B cell (primary cell): ENCODE results near the gene BLOC1S2. TPM values are rescaled to one million over a fixed set of nuclear protein-coding genes. Genes with fewer than 3 reads are reported as not detected.

ENCODE experiments used
- ATAC-seq: fragments of 200-7000 bp; cut with Tn5 transposase; one replicate; pipeline ENCODE4 v1.10.0; 2021; ENCODE audit warnings: low read depth, mild to moderate bottlenecking, moderate number of reproducible peaks, moderate library complexity
- CTCF ChIA-PET: fragments of 350-600 bp; sonication (Branson Sonifier 250); formaldehyde crosslinking; loops from one replicate; lab custom pipeline; 2021; ENCODE audit warnings: antibody characterized with exemption, inconsistent platforms; lab: Charles Lee
- POLR2A ChIA-PET: fragments of 350-600 bp; sonication (Branson Sonifier 250); formaldehyde crosslinking; loops from one replicate; lab custom pipeline; 2021; ENCODE audit warnings: antibody characterized with exemption; lab: Charles Lee
- DNase-seq: peaks from one replicate; pipeline ENCODE4 v3.0.0; 2013
- H2AFZ ChIP-seq: 2 replicates; pipeline ENCODE4 v1.6.1; 2012; ENCODE audit warnings: mild to moderate bottlenecking, low read depth, low read length; ENCODE audit not compliant: insufficient read depth, poor library complexity, severe bottlenecking
- H3K27ac ChIP-seq, 2 donors: 1 replicate in 1 of 2; 2 replicates in 1 of 2; pipeline ENCODE4 v1.5.1; 2012 to 2013; ENCODE audit warnings: low read length in 2 of 2, mild to moderate bottlenecking in 2 of 2, moderate library complexity in 1 of 2
- H3K27me3 ChIP-seq, 4 experiments: fragments of 200-600 bp in 1 of 4; sonication (generic) in 1 of 4; replicated peaks in 1 of 4; 1 replicate in 2 of 4; 2 replicates in 2 of 4; pipeline versions ENCODE4 v1.6.1 to v1.7.0; 2013 to 2016; ENCODE audit warnings: low read length in 3 of 4, mild to moderate bottlenecking in 2 of 4, mixed read lengths in 1 of 4, moderate library complexity in 1 of 4; ENCODE audit not compliant: insufficient read depth in 4 of 4, control insufficient read depth in 3 of 4; ENCODE audit errors: control extremely low read depth in 1 of 4
- H3K36me3 ChIP-seq, 2 experiments: replicated peaks in 1 of 2; 1 replicate in 1 of 2; 2 replicates in 1 of 2; pipeline versions ENCODE4 v1.6.1 to v1.7.1; 2013; ENCODE audit warnings: low read length in 1 of 2; ENCODE audit not compliant: insufficient read depth in 2 of 2, control insufficient read depth in 1 of 2; ENCODE audit errors: control extremely low read depth in 1 of 2, extremely low read depth in 1 of 2
- H3K4me1 ChIP-seq, 2 donors: fragments of 200-600 bp in 1 of 2; sonication (generic) in 1 of 2; 1 replicate in 1 of 2; 2 replicates in 1 of 2; pipeline versions ENCODE4 v1.5.1 to v1.6.1; 2013 to 2017; ENCODE audit warnings: low read length in 2 of 2; ENCODE audit not compliant: control insufficient read depth in 2 of 2, insufficient read depth in 2 of 2
- H3K4me2 ChIP-seq: replicated peaks from 2 replicates; pipeline ENCODE3; 2012; ENCODE audit warnings: mild to moderate bottlenecking, low read depth, low read length; ENCODE audit not compliant: poor library complexity, severe bottlenecking
- H3K4me3 ChIP-seq, 5 experiments: fragments of 200-600 bp in 1 of 5; sonication (generic) in 1 of 5; 1 replicate in 3 of 5; 2 replicates in 2 of 5; pipeline versions ENCODE4 v1.5.1 to v1.7.0; 2011 to 2016; ENCODE audit warnings: low read length in 4 of 5, mild to moderate bottlenecking in 4 of 5, low read depth in 2 of 5, control low read depth in 1 of 5, moderate library complexity in 1 of 5; ENCODE audit not compliant: insufficient read depth in 1 of 5; ENCODE audit errors: control extremely low read depth in 1 of 5, extremely low read depth in 1 of 5
- H3K79me2 ChIP-seq: fragments of 200-600 bp; sonication (generic); one replicate; pipeline ENCODE4 v1.6.0; 2016; ENCODE audit warnings: low read length; ENCODE audit not compliant: control insufficient read depth, insufficient read depth
- H3K9ac ChIP-seq: fragments of 200-600 bp; sonication (generic); 2 replicates; pipeline ENCODE4 v1.6.1; 2017; ENCODE audit warnings: mild to moderate bottlenecking, low read length, moderate library complexity
- H3K9me3 ChIP-seq, 3 donors: one replicate each; pipeline versions ENCODE4 v1.6.1 to v1.7.1; 2013; ENCODE audit warnings: low read length in 2 of 3; ENCODE audit not compliant: control insufficient read depth in 2 of 3, insufficient read depth in 1 of 3; ENCODE audit errors: control extremely low read depth in 1 of 3
- H4K20me1 ChIP-seq: 2 replicates; pipeline ENCODE4 v1.6.0; 2012; ENCODE audit warnings: mild to moderate bottlenecking, low read length; ENCODE audit not compliant: insufficient read depth, control insufficient read depth, poor library complexity, severe bottlenecking
- H3K27ac Mint-ChIP-seq: one replicate; pipeline ENCODE4 v1.8.0; 2021; ENCODE audit warnings: mixed read lengths
- H3K27me3 Mint-ChIP-seq: one replicate; pipeline ENCODE4 v1.8.0; 2021; ENCODE audit warnings: mixed read lengths
- H3K4me1 Mint-ChIP-seq: one replicate; pipeline ENCODE4 v1.8.0; 2021; ENCODE audit warnings: mixed read lengths
- H3K4me3 Mint-ChIP-seq: one replicate; pipeline ENCODE4 v1.8.0; 2021; ENCODE audit warnings: mixed read lengths
- H3K9me3 Mint-ChIP-seq: one replicate; pipeline ENCODE4 v1.8.0; 2022; ENCODE audit warnings: mixed read lengths; ENCODE audit not compliant: insufficient read depth
- CTCF ChIP-seq: fragments of 200-600 bp; IDR thresholded peaks from one replicate; pipeline ENCODE4 v1.8.0; 2022; ENCODE audit warnings: antibody characterized with exemption, mild to moderate bottlenecking
- EZH2 ChIP-seq: IDR thresholded peaks from 2 replicates; pipeline ENCODE4 v1.6.1; 2012; ENCODE audit warnings: borderline replicate concordance, low read depth, mild to moderate bottlenecking, moderate library complexity, low read length; ENCODE audit not compliant: insufficient read depth, poor library complexity, severe bottlenecking
- WGBS: methylation state at CpG from one replicate; pipeline ENCODE4 v1.1.5; 2013; ENCODE audit warnings: missing lambda C conversion rate; ENCODE audit not compliant: insufficient coverage; 5-methylcytosine and 5-hydroxymethylcytosine counted together
- intact Hi-C: fragments of 100-400 bp; cut with micrococcal nuclease; formaldehyde crosslinking; loops from one replicate; pipeline ENCODE4 v1.10.0; 2022
- polyA plus RNA-seq: library from polyadenylated mRNA; depleted of rRNA; stranded (reverse); fragments of >200 nt; gene quantifications from 2 replicates; pipeline ENCODE4 v1.2.3, GENCODE V29; 2012
- total RNA-seq, 2 donors: library from RNA; stranded (reverse); fragments of 120-200 nt in 1 of 2; gene quantifications; 1 replicate in 1 of 2; 2 replicates in 1 of 2; pipeline versions ENCODE4 v1.2.3 to v1.2.4, GENCODE V29; 2013 to 2022

The BLOC1S2 gene
- total and polyA plus RNA-seq, 2 donors (not counting 1 experiment from before 2014, with no cell fraction given), result 47.2 to 48.7 TPM

- H3K9me3 ChIP-seq, result no peaks in the 10 kb centered on the region
- H3K9ac ChIP-seq, result no peak overlapping the region
Measured at GRCh38 chr10:100315615-100316014, 29.1 kb upstream of the BLOC1S2 start.

GRCh38 chr10:100311298-100311697, 24.8 kb upstream of the BLOC1S2 start:
- Histone ChIP-seq H3K79me2 (no peaks in the 10 kb centered on the region), H3K9me3 (no peaks in the 10 kb centered on the region), H2AFZ (no peak overlapping the region), H3K9ac (no peak overlapping the region), H3K4me2 (no peak overlapping the region), H3K36me3 (no peaks in the 10 kb centered on the region), H3K4me3 (no peak overlapping the region), H3K27me3 (peaks cover 0 to 24% (median 10%) of the 10 kb centered on the region in 4 experiments), H4K20me1 (no peaks in the 10 kb centered on the region), H3K27ac (no peak overlapping the region), H3K4me1 (no peaks in the 10 kb centered on the region)
- ChIA-PET CTCF (interaction anchor here (1.1 to 1.5 kb wide), 3 partner anchors 27 to 118 kb away, joined by 3 to 6 read pairs (median 3); no protein-coding TSS in a partner anchor), POLR2A (no interaction called here)
- intact Hi-C loops, result no loop called here
- H3K27me3 Mint-ChIP-seq, result peaks cover 69% of the 10 kb centered on the region
- H3K4me1 Mint-ChIP-seq, result no peaks in the 10 kb centered on the region
- no peak for DNase-seq
- ATAC-seq, result no peak
- no peak overlapping the region for H3K27ac Mint-ChIP-seq
- no peaks in the 10 kb centered on the region for H3K9me3 Mint-ChIP-seq
- H3K4me3 Mint-ChIP-seq, result no peak overlapping the region
- WGBS, result 100% methylated on average over 1 of the region's 4 CpGs
- no peak for TF ChIP-seq CTCF
- no peak for TF ChIP-seq EZH2

More at GRCh38 chr10:100315615-100316014, 29.1 kb upstream of the BLOC1S2 start:
- no peak overlapping the region for H2AFZ ChIP-seq
- intact Hi-C loops, result no loop called here
- Mint-ChIP-seq H3K27ac (no peak overlapping the region), H3K4me3 (no peak overlapping the region), H3K9me3 (no peaks in the 10 kb centered on the region), H3K4me1 (no peaks in the 10 kb centered on the region), H3K27me3 (peaks cover 67% of the 10 kb centered on the region)
- no peaks in the 10 kb centered on the region for H3K79me2 ChIP-seq
- peaks cover 0 to 37% (median 12%) of the 10 kb centered on the region in 4 experiments for H3K27me3 ChIP-seq
- H4K20me1 ChIP-seq, result no peaks in the 10 kb centered on the region
- ChIA-PET POLR2A (no interaction called here), CTCF (no interaction called here)
- ATAC-seq (no peak), DNase-seq (no peak)
- 80% methylated on average over 4 of the region's 4 CpGs for WGBS
- H3K36me3 ChIP-seq, result no peaks in the 10 kb centered on the region
- no peak overlapping the region for H3K27ac ChIP-seq
- TF ChIP-seq CTCF (no peak), EZH2 (no peak)
- no peak overlapping the region for H3K4me2 ChIP-seq
- H3K4me1 ChIP-seq, result no peaks in the 10 kb centered on the region
- H3K4me3 ChIP-seq, result no peak overlapping the region
